Hematopoietic multipotent progenitor cell treated with erythropoietin and hydrocortisone succinate and interleukin-3 and kit ligand, for 15 days (in vitro differentiated cells): Measurements from ENCODE around the gene TMEM196.

Experiments used
- DNase-seq: peaks from one replicate; pipeline ENCODE4 v3.0.0-alpha.2; 2015; ENCODE audit warnings: low spot score

TMEM196 gene

GRCh38 chr7:19772841-19773760, at the start of gene TMEM196:
Gene TMEM196 (minus strand): TSS chr7:19773617. CDS start chr7:19772696, 921 bp downstream.
- DNase-seq = no peak

GRCh38 chr7:19816128-19816527, 42.7 kb upstream of the TMEM196 start:
- no peak for DNase-seq

- DNase-seq = no peak
Observed at GRCh38 chr7:19815546-19815945, 42.1 kb upstream of the TMEM196 start.

- no peak for DNase-seq
Observed at GRCh38 chr7:19814776-19815175, 41.4 kb upstream of the TMEM196 start.

- DNase-seq = no peak
Observed at GRCh38 chr7:19811386-19811785, 38.0 kb upstream of the TMEM196 start.

GRCh38 chr7:19798986-19799385, 25.6 kb upstream of the TMEM196 start:
- DNase-seq = no peak

- no peak for DNase-seq
Observed at GRCh38 chr7:19783541-19783940, 10.1 kb upstream of the TMEM196 start.

GRCh38 chr7:19776981-19777380, 3.6 kb upstream of the TMEM196 start:
- no peak for DNase-seq

- no peak for DNase-seq
Observed at GRCh38 chr7:19775578-19775977, 2.2 kb upstream of the TMEM196 start.

- no peak for DNase-seq
Observed at GRCh38 chr7:19772306-19772705, 1.1 kb downstream of the TMEM196 start.

GRCh38 chr7:19762631-19763030, 10.8 kb downstream of the TMEM196 start:
- DNase-seq = no peak

- DNase-seq = peak; percentile 36
Observed at GRCh38 chr7:19754521-19755116, 18.8 kb downstream of the TMEM196 start.

GRCh38 chr7:19752020-19752419, 21.4 kb downstream of the TMEM196 start:
- no peak for DNase-seq

- DNase-seq = no peak
Observed at GRCh38 chr7:19749658-19750057, 23.8 kb downstream of the TMEM196 start.

- peak; percentile 5 for DNase-seq
Observed at GRCh38 chr7:19747740-19748339, 25.6 kb downstream of the TMEM196 start.

GRCh38 chr7:19744075-19744474, 29.3 kb downstream of the TMEM196 start:
- DNase-seq = no peak

- DNase-seq = no peak
Observed at GRCh38 chr7:19728716-19729115, 44.7 kb downstream of the TMEM196 start.

- DNase-seq = no peak
Observed at GRCh38 chr7:19725770-19726169, 47.6 kb downstream of the TMEM196 start.

GRCh38 chr7:19715499-19715898, 57.9 kb downstream of the TMEM196 start:
- DNase-seq = no peak

- DNase-seq = peak; percentile 32
Observed at GRCh38 chr7:19713676-19714075, 59.7 kb downstream of the TMEM196 start.

GRCh38 chr7:19709249-19709578, 64.2 kb downstream of the TMEM196 start:
- no peak for DNase-seq

GRCh38 chr7:19708397-19709248, 64.8 kb downstream of the TMEM196 start, which contains the start of gene POLR1F:
Gene POLR1F (minus strand): TSS chr7:19709037. CDS start chr7:19709016, 21 bp downstream.
- DNase-seq = peak; percentile 93
